Fibroblast of lung (primary cell): ENCODE measurements around the gene STMN1.

Experiments used
- EZH2 ChIP-seq: IDR thresholded peaks from 2 replicates; pipeline ENCODE4 v1.5.1; 2012; ENCODE audit warnings: low read length, control low read depth, mild to moderate bottlenecking; ENCODE audit errors: missing control alignments
- TF ChIP-seq, protein P1 (sequence below), 2 donors: IDR thresholded peaks in 1 of 2; conservative IDR thresholded peaks in 1 of 2; 1 replicate in 1 of 2; 2 replicates in 1 of 2; pipeline ENCODE4 v1.5.1; 2011 to 2012; ENCODE audit warnings: low read length in 2 of 2, control low read depth in 1 of 2, inconsistent platforms in 1 of 2, low read depth in 1 of 2, mild to moderate bottlenecking in 1 of 2

DNA sequence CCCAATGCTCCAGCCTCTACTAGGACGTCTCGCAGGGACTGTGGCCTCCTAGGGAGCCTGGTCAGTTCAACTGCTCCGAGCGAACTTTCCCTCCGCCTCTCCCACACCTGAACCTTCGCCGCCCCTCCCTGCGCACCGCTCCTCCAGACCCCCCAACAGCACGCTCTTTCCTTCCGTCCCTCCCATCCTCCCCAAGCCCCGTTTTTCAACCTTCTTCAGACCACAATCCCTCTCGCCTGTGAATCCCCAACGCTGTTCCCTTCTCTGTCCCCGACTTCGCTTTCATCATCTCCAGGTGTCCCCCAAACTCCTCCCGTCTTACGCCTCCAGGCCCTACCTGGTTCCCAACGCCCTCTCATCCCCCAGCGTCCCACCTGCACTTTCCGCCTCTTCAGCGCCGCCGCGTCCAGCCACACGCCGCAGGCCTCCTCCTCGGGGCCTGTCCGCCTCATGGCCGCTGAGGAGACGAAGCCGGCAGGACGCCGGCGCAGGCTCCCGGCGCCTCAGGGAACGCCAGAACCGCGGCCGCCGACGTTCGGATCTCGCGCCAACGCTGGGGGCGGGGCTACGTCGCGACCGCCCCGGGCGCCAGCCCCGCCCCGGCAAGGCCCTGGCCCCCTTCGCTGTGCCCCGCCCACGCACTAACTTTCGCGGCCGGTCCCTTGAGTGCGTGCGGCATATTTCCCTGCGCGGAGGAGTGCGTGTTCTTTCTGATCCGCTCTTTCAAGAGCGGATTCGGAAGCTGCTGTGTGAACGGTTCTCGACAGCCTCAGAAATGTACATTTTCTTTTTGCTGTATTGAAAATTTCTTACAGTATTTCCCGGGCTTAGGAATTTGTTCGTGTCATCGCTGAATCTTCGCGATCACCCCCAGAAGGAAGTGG lies 47.1 kb downstream of the STMN1 start, which contains the start of gene AUNIP:
- no peak for TF ChIP-seq EZH2
- TF ChIP-seq, protein P1, sequence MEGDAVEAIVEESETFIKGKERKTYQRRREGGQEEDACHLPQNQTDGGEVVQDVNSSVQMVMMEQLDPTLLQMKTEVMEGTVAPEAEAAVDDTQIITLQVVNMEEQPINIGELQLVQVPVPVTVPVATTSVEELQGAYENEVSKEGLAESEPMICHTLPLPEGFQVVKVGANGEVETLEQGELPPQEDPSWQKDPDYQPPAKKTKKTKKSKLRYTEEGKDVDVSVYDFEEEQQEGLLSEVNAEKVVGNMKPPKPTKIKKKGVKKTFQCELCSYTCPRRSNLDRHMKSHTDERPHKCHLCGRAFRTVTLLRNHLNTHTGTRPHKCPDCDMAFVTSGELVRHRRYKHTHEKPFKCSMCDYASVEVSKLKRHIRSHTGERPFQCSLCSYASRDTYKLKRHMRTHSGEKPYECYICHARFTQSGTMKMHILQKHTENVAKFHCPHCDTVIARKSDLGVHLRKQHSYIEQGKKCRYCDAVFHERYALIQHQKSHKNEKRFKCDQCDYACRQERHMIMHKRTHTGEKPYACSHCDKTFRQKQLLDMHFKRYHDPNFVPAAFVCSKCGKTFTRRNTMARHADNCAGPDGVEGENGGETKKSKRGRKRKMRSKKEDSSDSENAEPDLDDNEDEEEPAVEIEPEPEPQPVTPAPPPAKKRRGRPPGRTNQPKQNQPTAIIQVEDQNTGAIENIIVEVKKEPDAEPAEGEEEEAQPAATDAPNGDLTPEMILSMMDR (conservative IDR thresholded peaks at IDR 0.05 in 1 of 2, IDR thresholded peaks at IDR 0.05 in 1 of 2; ENCODE audit: low read depth in 1 of 2, low read length in 2 of 2), result no peak
